Esophagus (tissue), 2 donors: ENCODE measurements around the gene THSD4. TPM values are rescaled to one million over a fixed set of nuclear protein-coding genes. Genes with fewer than 3 reads are reported as not detected.

ENCODE experiments used
- H3K27ac ChIP-seq, 2 donors: one replicate each; pipeline ENCODE4 v1.5.1; 2013; ENCODE audit warnings: low read depth in 2 of 2, mild to moderate bottlenecking in 2 of 2, inconsistent platforms in 1 of 2, low read length in 1 of 2, moderate library complexity in 1 of 2
- H3K27me3 ChIP-seq, 2 donors: one replicate each; pipeline ENCODE4 v1.6.1; 2013; ENCODE audit warnings: low read length in 2 of 2, control low read depth in 1 of 2, mild to moderate bottlenecking in 1 of 2; ENCODE audit not compliant: insufficient read depth in 2 of 2, control insufficient read depth in 1 of 2
- H3K36me3 ChIP-seq, 2 donors: one replicate each; pipeline ENCODE4 v1.6.1; 2013; ENCODE audit warnings: low read length in 1 of 2; ENCODE audit not compliant: control insufficient read depth in 2 of 2, insufficient read depth in 2 of 2
- H3K4me1 ChIP-seq, 2 donors: one replicate each; pipeline ENCODE4 v1.6.1; 2013; ENCODE audit warnings: low read length in 1 of 2; ENCODE audit not compliant: control insufficient read depth in 2 of 2, insufficient read depth in 2 of 2
- H3K4me3 ChIP-seq, 2 donors: one replicate each; pipeline ENCODE4 v1.5.1; 2013; ENCODE audit warnings: low read length in 2 of 2, mild to moderate bottlenecking in 2 of 2, low read depth in 1 of 2, moderate library complexity in 1 of 2
- H3K9me3 ChIP-seq, 2 donors: one replicate each; pipeline ENCODE4 v1.6.1; 2013; ENCODE audit warnings: mild to moderate bottlenecking in 2 of 2, low read depth in 1 of 2, low read length in 1 of 2, moderate library complexity in 1 of 2; ENCODE audit not compliant: control insufficient read depth in 2 of 2, insufficient read depth in 1 of 2
- WGBS, 2 donors: extraction: QIAGEN DNeasy Blood & Tissue Kit; methylation state at CpG; one replicate each; pipeline ENCODE4 v1.1.7; 2013; 5-methylcytosine and 5-hydroxymethylcytosine counted together
- polyA plus RNA-seq, 2 donors: library from polyadenylated mRNA; stranded (reverse); fragments of 200-250 nt; gene quantifications; one replicate each; pipeline ENCODE4 v1.2.3, GENCODE V29; 2013
- donor health status: healthy with polysubstance abuse.
- donor health status: Bipolar disorder and iron deficiency.

THSD4 gene
- polyA plus RNA-seq, 2 donors: 34.1 to 49.7 TPM

DNA sequence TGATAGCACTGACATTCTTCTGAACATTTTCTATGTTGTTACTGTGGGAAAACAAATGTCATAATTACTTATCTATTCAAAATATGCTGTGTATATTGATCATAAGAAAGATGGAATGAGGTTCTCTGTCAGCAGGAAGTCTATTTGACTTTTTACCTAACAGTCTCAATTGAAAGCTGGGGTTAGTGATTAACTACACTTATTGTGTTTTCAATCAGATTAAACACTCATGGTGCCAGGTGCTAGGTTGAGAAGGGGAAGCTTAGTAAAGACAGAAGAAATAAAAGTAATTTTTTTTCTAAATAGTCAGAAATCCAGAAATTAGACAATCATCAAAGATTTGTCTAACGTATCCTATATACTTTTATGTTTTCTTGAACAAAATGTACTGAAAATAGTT, 414.1 kb downstream of the THSD4 start:
- H3K36me3 ChIP-seq: no peaks in the 10 kb centered on the region
- H3K9me3 ChIP-seq: no peaks in the 10 kb centered on the region
- H3K27ac ChIP-seq: no peak overlapping the region
- H3K4me1 ChIP-seq: no peaks in the 10 kb centered on the region
- no peak overlapping the region for H3K4me3 ChIP-seq
- 58 to 69% methylated on average over 1 of the region's 1 CpG for WGBS, 2 donors
- no peaks in the 10 kb centered on the region for H3K27me3 ChIP-seq

DNA sequence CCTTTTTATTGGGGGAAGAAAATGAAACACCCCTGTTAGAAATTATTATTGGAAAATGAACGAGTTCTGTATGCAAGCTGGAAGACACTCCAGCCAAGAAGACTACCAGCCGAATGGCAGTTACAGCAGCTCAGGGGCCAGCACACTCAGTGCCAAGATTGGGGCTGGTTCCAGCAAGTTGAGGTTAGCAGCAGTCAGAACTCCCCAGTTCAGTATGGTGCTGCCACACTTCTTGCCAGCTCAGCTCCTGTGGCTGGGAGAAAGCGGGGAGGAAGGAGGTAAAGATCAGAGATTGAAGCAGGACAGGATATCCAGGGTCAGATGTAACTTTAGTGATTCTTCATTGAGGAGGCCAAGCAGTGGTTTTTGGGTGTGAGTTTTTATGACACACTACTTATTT, 414.8 kb downstream of the THSD4 start:
- H3K4me3 ChIP-seq: no peak overlapping the region
- H3K9me3 ChIP-seq: no peaks in the 10 kb centered on the region
- WGBS, 2 donors: 37 to 55% methylated on average over 3 of the region's 3 CpGs
- no peaks in the 10 kb centered on the region for H3K4me1 ChIP-seq
- no peaks in the 10 kb centered on the region for H3K27me3 ChIP-seq
- no peaks in the 10 kb centered on the region for H3K36me3 ChIP-seq
- H3K27ac ChIP-seq: peak overlapping the region; percentile 53 to 73

DNA sequence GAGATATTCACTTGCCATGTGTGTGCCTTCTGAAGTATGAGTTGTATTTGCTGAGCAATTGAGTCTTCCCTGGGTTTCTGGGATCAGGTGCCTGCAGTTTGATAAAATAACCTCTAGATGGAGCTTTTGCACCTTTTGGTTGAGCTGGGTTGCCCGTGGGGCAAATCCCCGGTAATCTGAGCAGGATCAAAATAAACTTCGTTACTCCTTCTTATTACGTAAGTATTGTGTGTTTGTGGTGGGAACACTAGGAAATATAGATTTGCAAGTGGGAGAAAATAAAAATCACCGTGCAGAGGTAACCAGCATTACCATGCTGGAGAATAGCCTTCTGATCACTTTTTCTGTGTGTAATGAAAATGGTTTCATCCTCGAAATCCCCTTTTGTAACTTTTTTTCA, 417.7 kb downstream of the THSD4 start:
- no peaks in the 10 kb centered on the region for H3K4me1 ChIP-seq

GRCh38 chr15:71538181-71538580, 422.9 kb downstream of the THSD4 start:
- Histone ChIP-seq H3K9me3 (no peaks in the 10 kb centered on the region), H3K27me3 (no peaks in the 10 kb centered on the region), H3K4me1 (peaks cover 2 to 4% of the 10 kb centered on the region in 2 donors), H3K4me3 (no peak overlapping the region), H3K27ac (peak overlapping the region in 1 of 2 donors; percentile 36), H3K36me3 (no peaks in the 10 kb centered on the region)
- WGBS, 2 donors: 56 to 73% methylated on average over 5 of the region's 5 CpGs

More for the DNA sequence above, 417.7 kb downstream of the THSD4 start:
- H3K36me3 ChIP-seq: no peaks in the 10 kb centered on the region
- no peak overlapping the region for H3K4me3 ChIP-seq
- no peaks in the 10 kb centered on the region for H3K9me3 ChIP-seq
- no peak overlapping the region for H3K27ac ChIP-seq
- no peaks in the 10 kb centered on the region for H3K27me3 ChIP-seq
- 58 to 65% methylated on average over 6 of the region's 6 CpGs for WGBS, 2 donors

- Histone ChIP-seq H3K4me1 (peaks cover 2 to 4% of the 10 kb centered on the region in 2 donors), H3K27ac (no peak overlapping the region), H3K4me3 (no peak overlapping the region), H3K9me3 (no peaks in the 10 kb centered on the region), H3K36me3 (no peaks in the 10 kb centered on the region), H3K27me3 (no peaks in the 10 kb centered on the region)
- 57 to 75% methylated on average over 2 of the region's 2 CpGs for WGBS, 2 donors
Observed at GRCh38 chr15:71541746-71542145, 426.5 kb downstream of the THSD4 start.

GRCh38 chr15:71542836-71543235, 427.6 kb downstream of the THSD4 start:
- Histone ChIP-seq H3K4me3 (no peak overlapping the region), H3K27ac (no peak overlapping the region), H3K4me1 (peaks cover 2 to 4% of the 10 kb centered on the region in 2 donors), H3K36me3 (no peaks in the 10 kb centered on the region), H3K9me3 (no peaks in the 10 kb centered on the region), H3K27me3 (no peaks in the 10 kb centered on the region)

DNA sequence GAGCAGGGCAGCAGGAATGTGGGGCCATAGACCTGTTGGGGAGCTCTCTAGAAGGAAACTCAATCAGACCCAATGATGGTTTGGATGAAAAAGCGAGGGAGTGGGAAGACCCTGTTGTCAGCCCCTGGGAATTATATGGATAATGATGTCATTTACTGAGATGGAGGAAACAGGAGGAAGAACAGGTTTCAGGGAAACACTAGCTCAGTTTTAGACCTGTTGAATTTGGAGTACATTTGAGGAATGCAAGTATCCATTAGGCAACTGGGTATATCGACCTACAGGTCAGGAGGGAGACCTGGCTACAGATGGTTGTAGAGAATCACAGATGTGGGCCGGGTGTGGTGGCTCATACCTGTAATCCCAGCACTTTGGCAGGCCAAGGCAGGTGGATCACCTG, 428.1 kb downstream of the THSD4 start:
- no peak overlapping the region for H3K27ac ChIP-seq
- 81 to 85% methylated on average over 3 of the region's 3 CpGs for WGBS, 2 donors
- H3K4me1 ChIP-seq: peaks cover 2 to 4% of the 10 kb centered on the region in 2 donors
- no peaks in the 10 kb centered on the region for H3K9me3 ChIP-seq
- no peak overlapping the region for H3K4me3 ChIP-seq
- no peaks in the 10 kb centered on the region for H3K36me3 ChIP-seq
- H3K27me3 ChIP-seq: no peaks in the 10 kb centered on the region

DNA sequence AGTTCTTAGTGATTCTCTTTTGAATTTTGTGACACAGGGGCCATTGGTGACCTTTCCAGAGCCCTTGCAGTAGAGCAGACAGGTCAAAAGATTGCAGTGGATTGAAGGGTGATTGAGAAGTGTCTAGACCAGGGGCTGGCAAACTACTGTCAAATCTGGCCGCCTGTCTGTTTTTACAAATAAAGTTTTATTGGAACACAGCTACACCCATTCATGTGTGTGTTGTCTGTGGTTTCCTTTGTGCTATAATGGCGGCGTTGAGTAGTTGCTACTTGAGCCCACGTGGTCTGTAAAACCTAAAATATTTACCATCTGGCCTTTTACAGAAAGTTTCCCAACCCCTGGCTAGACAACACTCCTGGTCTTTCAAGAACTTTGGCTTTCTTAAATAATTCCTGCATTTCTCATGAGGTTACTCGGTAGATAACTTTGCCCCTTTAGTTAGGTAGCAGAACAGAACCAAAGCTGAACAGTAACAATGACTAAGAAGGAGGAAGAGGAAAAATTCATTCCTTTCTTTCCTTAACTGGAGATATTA, 430.0 kb downstream of the THSD4 start:
- Histone ChIP-seq H3K4me1 (peaks cover 0 to 4% of the 10 kb centered on the region in 2 donors), H3K27ac (peak overlapping the region; percentile 48 to 81), H3K4me3 (no peak overlapping the region), H3K9me3 (no peaks in the 10 kb centered on the region), H3K36me3 (no peaks in the 10 kb centered on the region), H3K27me3 (no peaks in the 10 kb centered on the region)
- 45 to 57% methylated on average over 5 of the region's 5 CpGs for WGBS, 2 donors

- H3K27ac ChIP-seq: peak overlapping the region; percentile 69 to 81
- 55 to 60% methylated on average over 1 of the region's 1 CpG for WGBS, 2 donors
- peak overlapping the region in 1 of 2 donors; percentile 8 for H3K4me3 ChIP-seq
Observed at GRCh38 chr15:71545923-71546322, 430.7 kb downstream of the THSD4 start.

GRCh38 chr15:71547011-71547410, 431.7 kb downstream of the THSD4 start:
- Histone ChIP-seq H3K4me1 (peaks cover 0 to 8% of the 10 kb centered on the region in 2 donors), H3K4me3 (peak overlapping the region; percentile 53 to 71), H3K27me3 (no peaks in the 10 kb centered on the region), H3K9me3 (no peaks in the 10 kb centered on the region), H3K27ac (peak overlapping the region; percentile 69 to 81), H3K36me3 (peaks cover 0 to 2% of the 10 kb centered on the region in 2 donors)
- 28 to 36% methylated on average over 12 of the region's 12 CpGs for WGBS, 2 donors

More at GRCh38 chr15:71545923-71546322, 430.7 kb downstream of the THSD4 start:
- Histone ChIP-seq H3K36me3 (no peaks in the 10 kb centered on the region), H3K4me1 (peaks cover 0 to 4% of the 10 kb centered on the region in 2 donors), H3K27me3 (no peaks in the 10 kb centered on the region), H3K9me3 (no peaks in the 10 kb centered on the region)
